SK-N-SH treated with all-trans-retinoic acid at 6 μM for 48 hours (cell line): ENCODE measurements around the gene COL7A1.

Experiments used
- ATAC-seq: fragments of 200-7000 bp; cut with Tn5 transposase; 3 replicates; pipeline ENCODE4 v1.9.1; 2020; ENCODE audit warnings: mild to moderate bottlenecking, moderate library complexity
- ARNTL ChIP-seq: fragments of 450-650 bp; formaldehyde crosslinking; IDR thresholded peaks from 2 replicates; pipeline ENCODE4 v1.5.0; 2020; ENCODE audit warnings: low read depth, mild to moderate bottlenecking, moderate library complexity, borderline replicate concordance
- BACH2 ChIP-seq: fragments of 250-450 bp; sonication (Bioruptor Pico); IDR thresholded peaks from 2 replicates; pipeline ENCODE4 v1.9.0; 2021; ENCODE audit warnings: mild to moderate bottlenecking, borderline replicate concordance
- CREB5 ChIP-seq: fragments of 250-450 bp; sonication (Bioruptor Pico); IDR thresholded peaks from 2 replicates; pipeline ENCODE4 v1.5.1; 2020; ENCODE audit warnings: low read depth, mild to moderate bottlenecking, moderate library complexity
- CSDC2 ChIP-seq: fragments of 250-450 bp; sonication (Bioruptor Pico); IDR thresholded peaks from 2 replicates; pipeline ENCODE4 v1.5.0; 2020; ENCODE audit warnings: mild to moderate bottlenecking, moderate library complexity
- ESRRG ChIP-seq: fragments of 250-450 bp; sonication (Bioruptor Pico); IDR thresholded peaks from 2 replicates; pipeline ENCODE4 v1.6.1; 2021; ENCODE audit warnings: mild to moderate bottlenecking
- GLIS3 ChIP-seq: fragments of 250-450 bp; sonication (Bioruptor Pico); IDR thresholded peaks from 2 replicates; pipeline ENCODE4 v1.5.0; 2020; ENCODE audit warnings: mild to moderate bottlenecking, moderate library complexity
- ISL1 ChIP-seq: fragments of 250-450 bp; sonication (Bioruptor Pico); IDR thresholded peaks from 2 replicates; pipeline ENCODE4 v2.1.2; 2022; ENCODE audit warnings: mild to moderate bottlenecking, moderate library complexity
- PATZ1 ChIP-seq: fragments of 250-450 bp; sonication (Bioruptor Pico); IDR thresholded peaks from 2 replicates; pipeline ENCODE4 v1.8.0; 2020; ENCODE audit warnings: mild to moderate bottlenecking, moderate library complexity, borderline replicate concordance
- POU6F1 ChIP-seq: fragments of 250-450 bp; sonication (Bioruptor Pico); IDR thresholded peaks from 2 replicates; pipeline ENCODE4 v1.8.0; 2021; ENCODE audit warnings: low read depth, mild to moderate bottlenecking, moderate library complexity, borderline replicate concordance
- PPARA ChIP-seq: fragments of 250-450 bp; sonication (Bioruptor Pico); IDR thresholded peaks from 2 replicates; pipeline ENCODE4 v1.5.0; 2020; ENCODE audit warnings: mild to moderate bottlenecking, borderline replicate concordance
- RARB ChIP-seq: fragments of 250-450 bp; sonication (Bioruptor Pico); IDR thresholded peaks from 2 replicates; pipeline ENCODE4 v1.8.0; 2021; ENCODE audit warnings: mild to moderate bottlenecking, moderate library complexity
- TCF4 ChIP-seq: fragments of 250-450 bp; sonication (Bioruptor Pico); IDR thresholded peaks from 2 replicates; pipeline ENCODE4 v1.8.0; 2021; ENCODE audit warnings: mild to moderate bottlenecking, moderate library complexity, borderline replicate concordance
- TOX ChIP-seq: fragments of 250-450 bp; sonication (Bioruptor Pico); IDR thresholded peaks from 2 replicates; pipeline ENCODE4 v1.8.0; 2021; ENCODE audit warnings: mild to moderate bottlenecking, moderate library complexity, borderline replicate concordance
- TSHZ2 ChIP-seq: fragments of 250-450 bp; sonication (Bioruptor Pico); IDR thresholded peaks from 2 replicates; pipeline ENCODE4 v1.5.0; 2020; ENCODE audit warnings: mild to moderate bottlenecking, moderate library complexity
- ZC3H10 ChIP-seq: fragments of 250-450 bp; sonication (Bioruptor Pico); IDR thresholded peaks from 2 replicates; pipeline ENCODE4 v1.5.1; 2021; ENCODE audit warnings: mild to moderate bottlenecking, moderate library complexity
- ZFP3 ChIP-seq: fragments of 250-450 bp; sonication (Bioruptor Pico); IDR thresholded peaks from 2 replicates; pipeline ENCODE4 v1.5.0; 2020; ENCODE audit warnings: mild to moderate bottlenecking, moderate library complexity
- ZFP30 ChIP-seq: fragments of 450-650 bp; formaldehyde crosslinking; IDR thresholded peaks from 2 replicates; pipeline ENCODE4 v1.5.0; 2022; ENCODE audit warnings: mild to moderate bottlenecking, moderate library complexity
- ZNF70 ChIP-seq: fragments of 450-650 bp; formaldehyde crosslinking; IDR thresholded peaks from 2 replicates; pipeline ENCODE4 v1.5.0; 2020; ENCODE audit warnings: mild to moderate bottlenecking, moderate library complexity
- ZNF8 ChIP-seq: fragments of 450-650 bp; formaldehyde crosslinking; IDR thresholded peaks from 2 replicates; pipeline ENCODE4 v1.5.0; 2020; ENCODE audit warnings: mild to moderate bottlenecking, moderate library complexity

The COL7A1 gene

GRCh38 chr3:48594417-48595049 lies 596 bp downstream of the COL7A1 start:
- no peak for TF ChIP-seq CSDC2 (CRISPR knock-in tag)
- TF ChIP-seq ISL1 (CRISPR knock-in tag): no peak
- no peak for TF ChIP-seq ZC3H10 (CRISPR knock-in tag)
- TF ChIP-seq PPARA (CRISPR knock-in tag): no peak
- no peak for TF ChIP-seq ZNF8 (CRISPR knock-in tag)
- TF ChIP-seq ZFP3 (CRISPR knock-in tag): no peak
- TF ChIP-seq POU6F1 (CRISPR knock-in tag): no peak
- no peak for TF ChIP-seq GLIS3 (CRISPR knock-in tag)
- TF ChIP-seq TSHZ2 (CRISPR knock-in tag): no peak
- ATAC-seq: no peak

- ATAC-seq: no peak
- TF ChIP-seq CSDC2 (CRISPR knock-in tag) (no peak), GLIS3 (CRISPR knock-in tag) (no peak), CREB5 (CRISPR knock-in tag) (no peak), ZFP30 (CRISPR knock-in tag) (no peak), ZFP3 (CRISPR knock-in tag) (no peak), TSHZ2 (CRISPR knock-in tag) (no peak), TCF4 (CRISPR knock-in tag) (no peak), RARB (CRISPR knock-in tag) (no peak), PATZ1 (no peak), TOX (CRISPR knock-in tag) (no peak), ZC3H10 (CRISPR knock-in tag) (no peak), PPARA (CRISPR knock-in tag) (no peak), ARNTL (no peak), POU6F1 (CRISPR knock-in tag) (no peak), ESRRG (CRISPR knock-in tag) (no peak), ZNF70 (CRISPR knock-in tag) (no peak), BACH2 (CRISPR knock-in tag) (no peak)
Measured at GRCh38 chr3:48593337-48593736, 1.8 kb downstream of the COL7A1 start.
